A673 (cell line): ENCODE measurements around the gene KLHL18. TPM values are rescaled to one million over a fixed set of nuclear protein-coding genes. Genes with fewer than 3 reads are reported as not detected.
"Not testable (repeated sequence)": the region's sequence is repeated elsewhere in the genome, so short reads cannot be mapped to it uniquely, and the experiment has no call there.

Experiments
- BruUV-seq: library from RNA; stranded (reverse); fragments of 400-500 nt; replicated peaks from 2 replicates; lab custom pipeline; 2021; lab: Mats Ljungman, UMichigan
- CTCF ChIA-PET: fragments of 300-600 bp; sonication (Branson Sonifier 250); formaldehyde crosslinking; loops from one replicate; lab custom pipeline; 2022; ENCODE audit warnings: antibody characterized with exemption; lab: Charles Lee
- POLR2A ChIA-PET: fragments of 300-600 bp; sonication (Branson Sonifier 250); formaldehyde crosslinking; loops from one replicate; lab custom pipeline; 2022; ENCODE audit warnings: antibody characterized with exemption; ENCODE audit not compliant: low non-redundant PET; lab: Charles Lee
- DNase-seq: peaks from one replicate; pipeline ENCODE4 v3.0.0-alpha.2; 2015; ENCODE audit warnings: low spot score
- H3K27ac ChIP-seq: fragments of 200-600 bp; sonication (generic); 2 replicates; pipeline ENCODE4 v1.5.1; 2016; ENCODE audit warnings: mixed run types, low read depth, mild to moderate bottlenecking, mixed read lengths, antibody characterized with exemption, low read length; ENCODE audit not compliant: poor library complexity, severe bottlenecking
- H3K27me3 ChIP-seq: fragments of 200-600 bp; sonication (generic); replicated peaks from 2 replicates; pipeline ENCODE4 v1.6.1; 2017; ENCODE audit warnings: mixed run types, low read depth, mild to moderate bottlenecking, mixed read lengths, antibody characterized with exemption, low read length; ENCODE audit not compliant: insufficient read depth, poor library complexity
- H3K36me3 ChIP-seq: fragments of 200-600 bp; sonication (generic); 2 replicates; pipeline ENCODE4 v1.6.1; 2016; ENCODE audit warnings: mixed run types, mild to moderate bottlenecking, mixed read lengths, antibody characterized with exemption, low read length; ENCODE audit not compliant: insufficient read depth, poor library complexity, severe bottlenecking
- H3K4me1 ChIP-seq: fragments of 200-600 bp; sonication (generic); 2 replicates; pipeline ENCODE4 v1.6.1; 2017; ENCODE audit warnings: mixed run types, mild to moderate bottlenecking, mixed read lengths, antibody characterized with exemption, low read length; ENCODE audit not compliant: insufficient read depth, poor library complexity, severe bottlenecking
- H3K4me3 ChIP-seq: fragments of 200-600 bp; sonication (generic); 2 replicates; pipeline ENCODE4 v1.5.1; 2016; ENCODE audit warnings: low read depth, mixed run types, mild to moderate bottlenecking, mixed read lengths, low read length; ENCODE audit not compliant: poor library complexity, severe bottlenecking
- H3K9me3 ChIP-seq: fragments of 200-600 bp; sonication (generic); 2 replicates; pipeline ENCODE4 v1.6.1; 2016; ENCODE audit warnings: mixed run types, low read depth, mild to moderate bottlenecking, mixed read lengths, antibody characterized with exemption, low read length; ENCODE audit not compliant: poor library complexity, severe bottlenecking
- EZH2 ChIP-seq: fragments of 200-600 bp; sonication (generic); IDR thresholded peaks from 2 replicates; pipeline ENCODE4 v1.6.1; 2017; ENCODE audit warnings: borderline replicate concordance, low read depth, mild to moderate bottlenecking, mixed read lengths, antibody characterized with exemption, low read length; ENCODE audit not compliant: poor library complexity, severe bottlenecking
- intact Hi-C: fragments of 100-400 bp; cut with micrococcal nuclease; formaldehyde crosslinking; loops from one replicate; pipeline ENCODE4 v1.10.0; 2022; ENCODE audit not compliant: unreplicated experiment
- total RNA-seq: library from RNA; stranded (reverse); gene quantifications from 2 replicates; pipeline ENCODE4 v1.2.3, GENCODE V29; 2021
- TF ChIP-seq, protein P1 (sequence below): fragments of 300-800, 200-600 bp; sonication (generic); conservative IDR thresholded peaks from 2 replicates; pipeline ENCODE4 v1.5.1; 2017; ENCODE audit warnings: low read depth, mild to moderate bottlenecking, antibody characterized with exemption, low read length, moderate library complexity, mixed read lengths

KLHL18 gene
- total RNA-seq, 1 experiment from 2014 or later = 22.6 TPM

DNA sequence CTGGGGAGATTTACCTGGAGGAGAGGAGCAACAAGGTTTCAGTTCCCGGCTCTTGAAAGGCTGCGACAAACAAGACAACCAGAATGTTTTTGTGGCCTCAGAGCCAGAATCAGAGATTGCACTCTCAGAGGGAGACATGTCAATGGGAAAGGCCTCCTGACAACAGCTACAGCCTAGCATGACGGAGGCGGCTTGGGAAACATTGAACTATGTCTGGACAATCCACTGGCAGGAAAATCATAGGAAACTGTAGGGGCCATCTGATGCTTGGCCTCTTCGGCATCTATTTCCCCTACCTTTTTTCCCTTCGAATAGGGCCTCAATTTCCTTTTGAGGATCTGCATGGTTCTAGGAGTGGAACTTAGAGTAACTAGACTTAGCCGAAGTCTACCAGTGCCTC is 84.9 kb downstream of the KLHL18 start:
- no peaks in the 10 kb centered on the region for H3K36me3 ChIP-seq
- no peaks in the 10 kb centered on the region for H3K9me3 ChIP-seq
- TF ChIP-seq, protein P1, sequence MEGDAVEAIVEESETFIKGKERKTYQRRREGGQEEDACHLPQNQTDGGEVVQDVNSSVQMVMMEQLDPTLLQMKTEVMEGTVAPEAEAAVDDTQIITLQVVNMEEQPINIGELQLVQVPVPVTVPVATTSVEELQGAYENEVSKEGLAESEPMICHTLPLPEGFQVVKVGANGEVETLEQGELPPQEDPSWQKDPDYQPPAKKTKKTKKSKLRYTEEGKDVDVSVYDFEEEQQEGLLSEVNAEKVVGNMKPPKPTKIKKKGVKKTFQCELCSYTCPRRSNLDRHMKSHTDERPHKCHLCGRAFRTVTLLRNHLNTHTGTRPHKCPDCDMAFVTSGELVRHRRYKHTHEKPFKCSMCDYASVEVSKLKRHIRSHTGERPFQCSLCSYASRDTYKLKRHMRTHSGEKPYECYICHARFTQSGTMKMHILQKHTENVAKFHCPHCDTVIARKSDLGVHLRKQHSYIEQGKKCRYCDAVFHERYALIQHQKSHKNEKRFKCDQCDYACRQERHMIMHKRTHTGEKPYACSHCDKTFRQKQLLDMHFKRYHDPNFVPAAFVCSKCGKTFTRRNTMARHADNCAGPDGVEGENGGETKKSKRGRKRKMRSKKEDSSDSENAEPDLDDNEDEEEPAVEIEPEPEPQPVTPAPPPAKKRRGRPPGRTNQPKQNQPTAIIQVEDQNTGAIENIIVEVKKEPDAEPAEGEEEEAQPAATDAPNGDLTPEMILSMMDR = no peak
- no peak for TF ChIP-seq EZH2
- ChIA-PET CTCF (no interaction called here), POLR2A (no interaction called here)
- no peak overlapping the region for H3K27ac ChIP-seq
- H3K4me1 ChIP-seq = no peaks in the 10 kb centered on the region
- no peaks in the 10 kb centered on the region for H3K27me3 ChIP-seq
- DNase-seq = no peak
- intact Hi-C loops = no loop called here
- BruUV-seq = no TSS peak
- no peak overlapping the region for H3K4me3 ChIP-seq

DNA sequence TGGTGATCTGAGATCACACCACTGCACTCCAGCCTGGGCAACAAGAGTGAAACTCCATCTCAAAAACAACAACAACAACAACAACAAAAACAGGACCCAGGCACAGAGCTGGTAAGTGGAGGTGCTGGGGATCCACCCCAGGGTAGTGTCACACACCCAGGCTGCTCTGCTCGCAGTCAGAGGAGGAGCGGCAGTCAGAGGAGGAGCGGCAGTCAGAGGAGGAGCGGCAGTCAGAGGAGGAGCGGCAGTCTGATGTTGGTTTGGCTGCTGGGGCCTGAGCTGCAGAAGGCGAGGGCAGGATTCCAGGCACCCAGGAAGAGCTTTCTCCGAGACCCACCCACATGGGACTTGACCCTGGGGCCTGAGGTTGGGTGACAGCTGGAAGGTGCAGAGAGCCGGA is 87.3 kb downstream of the KLHL18 start:
- DNase-seq, H3K4me3 ChIP-seq, H3K9me3 ChIP-seq, H3K4me1 ChIP-seq, CTCF ChIA-PET, H3K36me3 ChIP-seq, POLR2A ChIA-PET, intact Hi-C loops, H3K27me3 ChIP-seq, BruUV-seq, H3K27ac ChIP-seq: not testable (repeated sequence)

DNA sequence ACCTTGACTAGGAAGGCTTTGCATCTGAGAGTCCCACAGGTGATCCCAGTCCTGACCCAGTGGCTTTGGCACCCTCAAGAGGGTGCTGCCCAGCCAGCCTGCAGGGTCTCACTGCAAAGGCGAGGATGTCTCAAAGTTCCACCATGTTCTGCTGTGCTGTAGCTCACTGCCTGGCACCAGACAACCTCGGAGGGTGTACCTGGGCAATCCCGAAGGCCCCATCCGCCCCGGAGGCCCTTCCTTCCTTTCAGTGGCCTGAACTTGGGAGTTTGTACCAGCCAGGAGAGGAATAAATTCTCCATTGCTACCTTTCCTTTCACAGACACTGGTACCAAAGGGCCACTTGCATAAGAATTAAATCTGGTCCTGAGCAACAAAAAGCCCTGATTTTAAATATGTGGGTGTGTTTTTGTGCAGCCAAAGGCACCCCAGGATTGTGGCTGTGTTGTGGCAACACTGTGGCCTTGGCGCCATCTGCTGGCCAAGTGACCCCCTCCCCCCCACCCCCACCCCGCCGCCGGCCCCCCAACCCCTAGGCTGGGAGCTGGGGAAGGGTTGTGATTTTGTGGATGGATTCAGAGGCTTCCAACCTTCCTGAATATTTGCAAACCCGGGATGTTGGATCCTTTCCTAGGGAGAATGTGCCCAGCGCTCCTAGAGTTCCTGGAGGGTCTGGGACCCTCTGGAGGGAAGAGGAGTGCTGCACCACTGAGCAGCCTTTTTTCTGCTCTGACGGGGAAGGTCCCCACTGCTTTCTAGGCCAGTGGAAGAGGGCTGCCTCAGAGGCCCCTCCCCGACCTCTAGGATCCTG is 88.3 kb downstream of the KLHL18 start:
- Histone ChIP-seq H3K36me3 (no peaks in the 10 kb centered on the region), H3K4me3 (no peak overlapping the region), H3K4me1 (no peaks in the 10 kb centered on the region), H3K27me3 (no peaks in the 10 kb centered on the region), H3K9me3 (no peaks in the 10 kb centered on the region), H3K27ac (no peak overlapping the region)
- no peak for DNase-seq
- ChIA-PET POLR2A (no interaction called here), CTCF (interaction anchor here (0.6 kb wide), 3 partner anchors 8 to 617 kb away, joined by 4 read pairs; no protein-coding TSS in a partner anchor)
- no TSS peak for BruUV-seq
- TF ChIP-seq, protein P1 = no peak
- no peak for TF ChIP-seq EZH2
- intact Hi-C loops = no loop called here
